HL-60 (cell line): Measurements from ENCODE around the gene NR2F1-AS1.

ENCODE experiments used
- CTCF ChIP-seq: IDR thresholded peaks from one replicate; pipeline ENCODE4 v1.5.1; 2011; ENCODE audit warnings: low read length, control low read depth, inconsistent platforms; ENCODE audit not compliant: insufficient read depth
- REST ChIP-seq: IDR thresholded peaks from 2 replicates; pipeline ENCODE4 v1.6.1; 2012; ENCODE audit warnings: low read depth; ENCODE audit not compliant: insufficient replicate concordance

- TF ChIP-seq CTCF (no peak), REST (no peak)
These were observed 3.6 kb upstream of the NR2F1-AS1 start for GRCh38 chr5:93584596-93585040.
